HepG2 (cell line): ENCODE results near the gene SRCIN1. TPM values are rescaled to one million over a fixed set of nuclear protein-coding genes. Genes with fewer than 3 reads are reported as not detected.

ENCODE experiments used
- BORCS8-MEF2B ChIP-seq: sonication (generic); formaldehyde crosslinking; IDR thresholded peaks from 2 replicates; pipeline ENCODE4 v1.8.0; 2022; ENCODE audit warnings: mild to moderate bottlenecking, missing genetic modification reagents
- CREBL2 ChIP-seq: sonication (generic); formaldehyde crosslinking; IDR thresholded peaks from 2 replicates; pipeline ENCODE4 v1.8.1; 2023; ENCODE audit warnings: missing genetic modification reagents, mild to moderate bottlenecking, borderline replicate concordance
- CSRNP2 ChIP-seq: sonication (generic); formaldehyde crosslinking; conservative IDR thresholded peaks from 2 replicates; pipeline ENCODE4 v1.8.0; 2022; ENCODE audit warnings: low read depth, missing genetic modification reagents
- ISX ChIP-seq: sonication (generic); formaldehyde crosslinking; conservative IDR thresholded peaks from 2 replicates; pipeline ENCODE4 v1.5.0; 2020; ENCODE audit warnings: missing genetic modification reagents
- MED1 ChIP-seq: sonication (generic); formaldehyde crosslinking; IDR thresholded peaks from 2 replicates; pipeline ENCODE4 v1.4.0; 2020; ENCODE audit warnings: missing genetic modification reagents
- PLSCR1 ChIP-seq: sonication (generic); formaldehyde crosslinking; IDR thresholded peaks from 2 replicates; pipeline ENCODE4 v1.5.0; 2020; ENCODE audit warnings: missing genetic modification reagents, mild to moderate bottlenecking, borderline replicate concordance
- RERE ChIP-seq: IDR thresholded peaks from 2 replicates; pipeline ENCODE4 v1.6.1; 2016; ENCODE audit warnings: low read depth, missing genetic modification reagents, missing compliant biosample characterization
- SMAD3 ChIP-seq: sonication (generic); formaldehyde crosslinking; IDR thresholded peaks from 2 replicates; pipeline ENCODE4 v1.4.0; 2020; ENCODE audit warnings: missing genetic modification reagents
- TCF7L2 ChIP-seq: IDR thresholded peaks from 2 replicates; pipeline ENCODE4 v1.6.1; 2011; ENCODE audit warnings: mild to moderate bottlenecking, low read depth, low read length, moderate library complexity
- THAP7 ChIP-seq: sonication (generic); formaldehyde crosslinking; IDR thresholded peaks from 2 replicates; pipeline ENCODE4 v1.8.1; 2023; ENCODE audit warnings: mild to moderate bottlenecking, missing genetic modification reagents
- TRAFD1 ChIP-seq: sonication (generic); formaldehyde crosslinking; IDR thresholded peaks from 2 replicates; pipeline ENCODE4 v1.5.1; 2020; ENCODE audit warnings: missing genetic modification reagents, mild to moderate bottlenecking, borderline replicate concordance
- ZFAT ChIP-seq: sonication (generic); formaldehyde crosslinking; conservative IDR thresholded peaks from 2 replicates; pipeline ENCODE4 v1.8.1; 2023; ENCODE audit warnings: missing genetic modification reagents, inconsistent platforms
- ZNF256 ChIP-seq: sonication (generic); formaldehyde crosslinking; conservative IDR thresholded peaks from 2 replicates; pipeline ENCODE4 v1.4.0; 2020; ENCODE audit warnings: missing genetic modification reagents
- ZNF652 ChIP-seq: IDR thresholded peaks from 2 replicates; pipeline ENCODE4 v1.6.1; 2016; ENCODE audit warnings: low read depth, borderline replicate concordance
- ZNF800 ChIP-seq: sonication (generic); formaldehyde crosslinking; IDR thresholded peaks from 2 replicates; pipeline ENCODE4 v1.4.0; 2020; ENCODE audit warnings: missing genetic modification reagents
- polyA plus RNA-seq, 8 experiments: library from polyadenylated mRNA; depleted of rRNA in 3 of 8; stranded (reverse) in 7 of 8; unstranded in 1 of 8; fragments of >200 nt; fragmentation: Illumina TruSeq in 4 of 8; extraction: Trizol in 4 of 8; gene quantifications; 2 replicates each; pipeline versions ENCODE4 v1.2.1 to v1.2.3, GENCODE V29; 2011 to 2016; ENCODE audit warnings: low read depth in 4 of 8, missing spikeins in 1 of 8, mixed read lengths in 1 of 8; ENCODE audit not compliant: insufficient read depth in 1 of 8
- total RNA-seq, 5 experiments: library from RNA; depleted of rRNA; stranded (reverse); fragments of >200 nt; fragmentation: Illumina TruSeq; extraction: Trizol; gene quantifications; 2 replicates each; pipeline ENCODE4 v1.2.3, GENCODE V29; 2016; ENCODE audit warnings: low read depth in 1 of 5

The SRCIN1 gene
- total and polyA plus RNA-seq, 2 of the 13 experiments (the other 11 are each of a cell fraction or from before 2014, with no cell fraction given) = 1.2 to 9.6 TPM

GRCh38 chr17:38613981-38614779 lies 8.4 kb upstream of the SRCIN1 start (continued):
- TF ChIP-seq RERE (CRISPR knock-in tag) = peak; percentile 94
- peak; percentile 31 for TF ChIP-seq TCF7L2
- no peak for TF ChIP-seq CREBL2 (CRISPR knock-in tag)
- peak; percentile 63; the same call in 1 of the 2 replicates for TF ChIP-seq THAP7 (CRISPR knock-in tag)
- peak; percentile 88 for TF ChIP-seq BORCS8-MEF2B (CRISPR knock-in tag)
- peak; percentile 80; the same call in 1 of the 2 replicates for TF ChIP-seq ZNF800
- no peak; the same call in 1 of the 2 replicates for TF ChIP-seq PLSCR1
- TF ChIP-seq SMAD3 (CRISPR knock-in tag) = peak; percentile 87
- no peak for TF ChIP-seq CSRNP2 (CRISPR knock-in tag)
- no peak for TF ChIP-seq ISX (CRISPR knock-in tag)
- peak; percentile 62; the same call in 1 of the 2 replicates for TF ChIP-seq ZNF652 (CRISPR knock-in tag)
- TF ChIP-seq MED1 (CRISPR knock-in tag) = peak; percentile 100
- TF ChIP-seq ZNF256 (CRISPR knock-in tag) = no peak
- TF ChIP-seq TRAFD1 (CRISPR knock-in tag) = 0 out of 2 replicates have a peak, but pooled peaks have one; percentile 64
- 0 out of 2 replicates have a peak, but pooled peaks have one; percentile 24 for TF ChIP-seq ZFAT (CRISPR knock-in tag)
